ENCODE data around the gene EFCAB14.
A peak's percentile ranks its signal among the peaks of the same experiment; 100 is the strongest.

EFCAB14 gene

GRCh38 chr1:46682064-46682463 lies 36.9 kb downstream of the EFCAB14 start:
- TF ChIP-seq CTCF (IDR thresholded peaks at IDR 0.05; ENCODE audit: extremely low read depth, missing control alignments): no peak
- DNase-seq (ENCODE audit: low spot score): no peak

GRCh38 chr1:46681333-46682034 lies 37.4 kb downstream of the EFCAB14 start:
- DNase-seq (ENCODE audit: low spot score): no peak
- no peak for TF ChIP-seq CTCF (IDR thresholded peaks at IDR 0.05; ENCODE audit: extremely low read depth, missing control alignments)

- TF ChIP-seq CTCF (IDR thresholded peaks at IDR 0.05; ENCODE audit: extremely low read depth, missing control alignments): no peak
- DNase-seq (ENCODE audit: low spot score): no peak
These were observed 38.9 kb downstream of the EFCAB14 start for GRCh38 chr1:46679789-46680573.

GRCh38 chr1:46677339-46677738 lies 41.6 kb downstream of the EFCAB14 start:
- DNase-seq (ENCODE audit: low spot score): no peak
- no peak for TF ChIP-seq CTCF (IDR thresholded peaks at IDR 0.05; ENCODE audit: extremely low read depth, missing control alignments)

GRCh38 chr1:46676531-46676930 lies 42.4 kb downstream of the EFCAB14 start:
- TF ChIP-seq CTCF (IDR thresholded peaks at IDR 0.05; ENCODE audit: extremely low read depth, missing control alignments): no peak
- DNase-seq (ENCODE audit: low spot score): no peak

- no peak for TF ChIP-seq CTCF (IDR thresholded peaks at IDR 0.05; ENCODE audit: extremely low read depth, missing control alignments)
These were observed 43.2 kb downstream of the EFCAB14 start for GRCh38 chr1:46675549-46676314.

GRCh38 chr1:46673749-46674182 lies 45.1 kb downstream of the EFCAB14 start:
- DNase-seq (ENCODE audit: low spot score): no peak
- TF ChIP-seq CTCF (IDR thresholded peaks at IDR 0.05; ENCODE audit: extremely low read depth, missing control alignments): no peak

More at GRCh38 chr1:46675549-46676314, 43.2 kb downstream of the EFCAB14 start:
- DNase-seq (ENCODE audit: low spot score): peak; percentile 48

All from GM20000 (cell line).